Mammary epithelial cell (primary cell): ENCODE data around the gene OR8U1.

Experiments used
- CTCF ChIP-seq, 2 donors: IDR thresholded peaks in 1 of 2; conservative IDR thresholded peaks in 1 of 2; 2 replicates each; pipeline ENCODE4 v1.5.1; 2011 to 2012; ENCODE audit warnings: inconsistent platforms in 2 of 2, low read length in 2 of 2, mild to moderate bottlenecking in 2 of 2, control low read depth in 1 of 2, low read depth in 1 of 2; ENCODE audit not compliant: insufficient read depth in 1 of 2; ENCODE audit errors: extremely low read depth in 1 of 2
- EZH2 ChIP-seq: IDR thresholded peaks from 2 replicates; pipeline ENCODE4 v1.6.1; 2012; ENCODE audit warnings: low read length, inconsistent platforms, borderline replicate concordance

DNA sequence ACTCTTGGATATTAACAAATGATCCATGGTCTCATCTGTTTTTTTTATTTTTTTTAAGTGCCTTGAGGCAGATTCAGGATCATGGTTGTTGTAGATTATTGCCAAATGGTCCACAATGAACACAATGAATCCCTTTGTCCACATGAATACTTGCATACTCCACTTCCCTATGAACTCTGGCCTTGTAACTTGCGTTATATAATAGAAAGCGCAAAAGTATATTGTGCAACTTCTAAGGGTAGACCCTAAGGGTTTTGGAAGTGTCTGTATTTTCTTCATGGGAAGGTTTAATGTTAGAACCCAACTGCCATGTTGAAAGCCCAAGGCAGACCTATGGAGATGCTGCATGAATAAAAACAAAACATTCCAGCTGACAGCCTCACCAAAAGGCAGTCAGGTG lies 29.0 kb downstream of the OR8U1 start:
- TF ChIP-seq CTCF (conservative IDR thresholded peaks at IDR 0.05 in 1 of 2, IDR thresholded peaks at IDR 0.05 in 1 of 2; ENCODE audit: extremely low read depth in 1 of 2, insufficient read depth in 1 of 2, low read depth in 1 of 2, low read length in 2 of 2) (no peak), EZH2 (no peak)
